HTR-8/SVneo (cell line): ENCODE measurements around the gene CPB2.

Source experiments
- DNase-seq: peaks from one replicate; pipeline ENCODE4 v3.0.0; 2011; ENCODE audit warnings: low spot score, mixed read lengths; ENCODE audit not compliant: insufficient read length
- FAIRE-seq: peaks from 2 replicates; lab custom pipeline; 2011; peaks lifted over from hg19 to GRCh38; lab: Jason Lieb, UNC

CPB2 gene

GRCh38 chr13:46127358-46128023 lies 22.7 kb upstream of the CPB2 start:
- no peak for DNase-seq
- FAIRE-seq = no peak

DNA sequence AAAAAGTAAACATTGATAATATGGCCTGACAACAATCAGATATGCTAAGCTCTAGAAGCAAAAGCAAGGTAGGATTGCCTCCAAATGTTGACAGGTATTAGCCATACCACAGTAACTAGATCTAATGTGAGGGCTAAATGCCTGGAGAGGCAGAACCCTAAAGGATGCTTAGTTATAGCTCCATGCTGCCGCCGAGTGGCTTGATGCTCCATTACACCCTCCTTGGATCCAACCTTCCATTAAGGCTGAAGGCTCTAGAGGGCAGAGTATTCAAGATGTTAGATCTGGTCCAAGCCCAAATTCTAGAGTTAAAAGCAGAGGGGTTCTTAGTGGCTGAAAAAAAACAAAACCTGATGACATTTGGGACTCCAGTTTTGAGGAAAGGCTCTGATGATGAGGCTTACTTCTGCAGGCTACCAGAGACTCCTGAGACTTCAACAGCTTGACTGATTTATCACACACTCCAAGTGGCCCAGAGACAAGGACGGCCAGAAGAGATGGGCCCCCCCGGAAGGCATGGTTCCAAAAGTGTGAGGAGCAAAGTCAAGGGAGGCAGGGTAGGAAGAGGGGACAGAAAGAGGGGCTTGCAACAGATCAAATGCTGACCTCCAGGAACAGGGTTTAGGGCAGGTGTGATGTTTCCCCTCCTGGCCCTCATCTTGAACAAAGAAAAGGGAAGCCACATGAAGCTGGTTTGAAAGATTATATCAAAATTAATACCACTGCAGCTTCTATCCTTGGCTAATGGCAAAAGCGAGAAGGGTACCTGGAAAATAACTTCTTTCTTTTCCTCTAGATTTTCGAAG lies 21.9 kb upstream of the CPB2 start:
- DNase-seq = peak; percentile 48
- no peak for FAIRE-seq

GRCh38 chr13:46126056-46126455 lies 21.2 kb upstream of the CPB2 start:
- FAIRE-seq (no peak), DNase-seq (no peak)

DNA sequence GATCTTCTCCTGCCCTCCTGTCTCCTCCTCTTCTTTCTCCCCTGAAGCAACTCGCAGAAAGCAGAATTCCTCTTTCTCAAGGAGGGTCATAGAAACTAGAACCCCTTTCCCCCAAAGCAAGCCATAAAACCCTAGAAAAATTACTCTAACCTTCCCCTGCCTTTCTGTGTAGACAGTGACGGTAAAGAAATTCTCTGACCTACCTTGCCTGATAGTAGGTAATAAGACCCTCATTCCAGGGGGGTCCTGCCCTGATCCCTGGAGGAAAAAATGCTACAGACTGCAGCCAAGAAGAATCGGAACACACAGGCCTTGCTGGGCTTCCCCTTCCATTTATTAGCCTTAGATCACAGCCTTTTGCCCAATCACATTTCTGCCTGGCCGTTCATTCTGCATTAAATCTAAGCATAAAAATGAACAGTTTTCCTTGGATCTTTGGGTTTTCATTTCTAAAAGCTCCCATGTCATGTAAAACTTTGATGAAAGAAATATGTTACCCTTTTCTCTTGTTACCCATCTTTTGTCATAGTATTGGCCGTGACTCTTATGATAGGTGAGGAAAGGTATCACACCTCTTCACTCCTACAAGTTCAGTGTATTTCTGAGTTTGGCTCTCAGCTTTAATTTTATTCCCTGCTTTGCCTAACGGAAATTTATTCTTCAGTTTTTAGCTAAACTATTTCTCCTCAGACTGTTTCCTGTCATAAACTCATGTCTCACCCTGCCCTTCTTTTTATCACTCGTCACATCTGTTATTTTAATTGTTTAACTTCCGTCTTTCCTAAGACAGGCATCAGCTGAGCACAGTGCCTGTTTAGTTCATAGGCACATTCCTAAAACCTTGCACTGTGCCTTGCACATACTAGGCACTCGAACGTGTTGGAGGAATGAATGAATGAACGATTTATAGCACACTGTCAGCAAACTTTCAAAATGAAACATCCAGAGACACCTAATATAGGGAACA lies 20.4 kb upstream of the CPB2 start:
- FAIRE-seq = no peak
- no peak for DNase-seq

DNA sequence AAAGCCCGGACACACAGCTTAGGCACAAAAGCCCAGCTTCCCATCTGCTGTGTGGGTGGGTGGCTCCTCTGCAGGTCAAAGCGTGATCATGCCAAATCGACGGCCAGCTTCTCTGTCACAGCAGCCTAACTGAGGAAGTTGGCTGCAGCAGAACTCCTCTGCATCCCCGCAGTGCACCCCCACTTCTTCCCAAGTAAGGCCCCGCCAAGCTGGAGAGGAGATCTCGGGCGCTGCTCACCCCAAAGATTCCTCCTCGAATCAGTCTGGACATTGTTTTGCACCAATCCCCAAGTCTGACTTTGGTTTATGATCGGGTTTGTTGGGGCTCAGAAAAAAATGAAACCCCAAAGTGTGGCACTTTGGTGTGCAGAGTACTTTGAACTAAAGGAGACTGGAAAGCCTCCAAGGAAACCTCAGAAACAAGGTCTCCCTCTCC lies 19.7 kb upstream of the CPB2 start:
- no peak for FAIRE-seq
- DNase-seq = no peak

GRCh38 chr13:46122304-46122703 lies 17.5 kb upstream of the CPB2 start:
- no peak for FAIRE-seq
- no peak for DNase-seq

GRCh38 chr13:46121597-46122163 lies 16.8 kb upstream of the CPB2 start:
- FAIRE-seq = no peak
- no peak for DNase-seq

- no peak for FAIRE-seq
- no peak for DNase-seq
Measured at GRCh38 chr13:46121033-46121432, 16.2 kb upstream of the CPB2 start.

- FAIRE-seq (no peak), DNase-seq (peak; percentile 12)
Measured at GRCh38 chr13:46119883-46120614, 15.2 kb upstream of the CPB2 start.

- DNase-seq (no peak), FAIRE-seq (no peak)
Measured at GRCh38 chr13:46116653-46117502, 12.0 kb upstream of the CPB2 start.

GRCh38 chr13:46114613-46115012 lies 9.8 kb upstream of the CPB2 start:
- DNase-seq (no peak), FAIRE-seq (no peak)

- FAIRE-seq (no peak), DNase-seq (no peak)
Measured at GRCh38 chr13:46113596-46113995, 8.8 kb upstream of the CPB2 start.

DNA sequence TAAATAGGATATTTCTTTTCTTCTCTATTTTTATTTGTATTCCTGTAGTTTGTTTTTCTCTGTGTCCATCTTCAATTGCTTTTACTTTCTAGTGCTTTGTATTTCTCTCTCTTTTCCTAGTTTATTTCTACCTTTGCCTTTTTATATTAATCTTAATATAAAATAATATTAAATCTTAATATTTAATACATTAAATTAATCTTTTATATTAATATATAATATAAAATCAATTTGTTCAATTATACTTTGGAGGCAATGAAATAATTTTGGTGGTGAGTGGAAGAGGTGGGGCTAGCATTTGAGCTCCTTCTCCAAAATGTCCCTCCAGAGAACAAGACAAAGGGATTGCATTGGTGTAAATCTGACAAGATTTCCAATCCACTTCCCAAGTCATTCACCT lies 6.3 kb upstream of the CPB2 start:
- DNase-seq = no peak
- no peak for FAIRE-seq

DNA sequence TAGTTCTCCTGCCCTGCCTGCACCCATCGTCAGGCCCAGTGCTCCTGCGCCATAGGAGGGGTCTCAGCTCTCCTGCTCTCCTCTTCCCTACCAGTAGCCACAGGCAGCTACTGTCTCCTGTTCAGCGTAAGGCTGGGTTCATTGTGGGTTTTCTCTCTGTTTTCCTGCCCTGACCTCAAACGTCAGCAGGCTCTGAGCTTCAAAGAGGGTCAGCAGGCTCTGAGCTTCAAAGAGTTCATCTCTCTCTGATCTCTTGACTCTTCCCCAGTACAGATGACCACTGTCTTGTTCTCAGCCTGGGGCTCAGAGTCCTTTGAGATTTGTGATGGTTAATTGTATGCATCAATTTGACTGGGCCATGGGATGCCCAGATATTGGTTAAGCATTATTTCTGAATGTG lies 4.6 kb upstream of the CPB2 start:
- FAIRE-seq (no peak), DNase-seq (no peak)

DNA sequence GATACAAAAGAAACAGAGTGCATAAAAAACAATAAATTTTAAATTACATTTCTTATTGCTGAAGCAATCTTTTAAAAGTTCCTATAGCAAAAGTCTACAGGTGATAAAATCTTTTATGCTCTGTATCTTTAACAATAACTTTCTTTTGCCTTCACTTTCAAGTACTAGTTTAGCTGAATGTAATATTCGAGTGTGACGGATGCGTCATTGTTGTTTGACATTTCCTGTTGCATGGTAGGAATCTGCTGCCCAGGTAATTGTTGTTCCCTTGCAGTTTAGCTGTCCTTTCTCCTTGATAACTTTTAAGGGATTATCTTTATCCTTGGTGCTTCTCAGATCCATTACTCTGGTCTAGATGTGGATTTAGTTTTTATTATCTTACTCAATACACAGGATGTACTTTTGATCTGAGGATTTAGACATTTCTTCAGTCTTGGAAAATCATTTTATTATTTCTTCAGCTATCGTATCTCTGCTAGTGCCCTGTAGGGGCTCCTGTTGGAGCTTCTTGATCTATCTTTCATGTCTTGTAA lies 2.1 kb upstream of the CPB2 start:
- FAIRE-seq (no peak), DNase-seq (no peak)

DNA sequence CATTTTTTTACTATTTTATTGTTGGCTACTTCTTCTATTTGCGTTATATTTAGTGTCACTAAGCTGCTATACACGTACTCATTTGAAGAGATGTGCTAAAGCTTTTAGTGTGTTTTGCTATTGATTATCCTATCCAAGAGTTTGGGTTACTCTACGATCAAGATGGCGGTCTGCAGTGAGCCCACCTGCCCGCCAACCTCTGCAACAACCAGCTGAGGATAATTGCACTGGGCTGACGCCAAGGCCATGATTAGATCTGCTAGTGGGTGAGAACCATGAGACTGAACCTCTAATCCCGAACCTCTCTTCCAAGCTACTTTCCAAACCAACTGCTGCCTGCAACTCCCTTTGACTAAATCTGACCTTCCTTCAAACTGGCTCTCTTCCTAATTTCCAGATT lies 1.8 kb downstream of the CPB2 start:
- no peak for FAIRE-seq
- DNase-seq = no peak

DNA sequence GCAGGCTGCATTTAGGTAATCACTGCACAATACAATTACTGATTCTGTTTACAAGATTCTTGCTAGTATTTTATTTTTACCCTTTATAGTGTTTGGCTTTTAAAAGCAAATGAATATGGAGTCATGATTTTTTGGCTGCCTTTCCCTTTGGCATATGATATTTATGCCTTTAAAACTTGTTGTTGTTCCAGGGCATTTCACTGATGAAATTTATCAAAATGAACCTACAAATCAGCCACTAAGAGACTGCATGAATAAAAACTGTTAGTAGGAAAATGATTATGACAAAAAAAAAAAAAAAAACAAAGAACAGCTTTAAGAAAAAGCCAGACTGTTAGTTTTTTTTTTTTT lies 2.6 kb downstream of the CPB2 start:
- no peak for DNase-seq
- FAIRE-seq = no peak

- FAIRE-seq (no peak), DNase-seq (no peak)
Measured at GRCh38 chr13:46101484-46102254, 3.2 kb downstream of the CPB2 start.
